Ishikawa (cell line): ENCODE measurements around the gene NKD1.

Experiments
- CEBPB ChIP-seq: IDR thresholded peaks from 2 replicates; pipeline ENCODE4 v1.6.1; 2012
- CREB1 ChIP-seq: IDR thresholded peaks from 2 replicates; pipeline ENCODE4 v1.6.1; 2012; ENCODE audit warnings: low read depth
- EGR1 ChIP-seq: IDR thresholded peaks from 2 replicates; pipeline ENCODE4 v1.6.1; 2012
- EP300 ChIP-seq: IDR thresholded peaks from 2 replicates; pipeline ENCODE4 v1.6.1; 2012; ENCODE audit warnings: borderline replicate concordance
- FOXM1 ChIP-seq: IDR thresholded peaks from 2 replicates; pipeline ENCODE4 v1.6.1; 2012; ENCODE audit warnings: low read depth, borderline replicate concordance
- MAX ChIP-seq: IDR thresholded peaks from 2 replicates; pipeline ENCODE4 v1.6.1; 2012
- NFIC ChIP-seq: IDR thresholded peaks from 2 replicates; pipeline ENCODE4 v1.6.1; 2012
- RAD21 ChIP-seq: IDR thresholded peaks from 2 replicates; pipeline ENCODE4 v1.6.1; 2012; ENCODE audit warnings: low read depth
- REST ChIP-seq: IDR thresholded peaks from 2 replicates; pipeline ENCODE4 v1.6.1; 2012; ENCODE audit warnings: low read depth, mild to moderate bottlenecking
- TAF1 ChIP-seq: IDR thresholded peaks from 2 replicates; pipeline ENCODE4 v1.6.1; 2012; ENCODE audit warnings: low read depth, mild to moderate bottlenecking
- TCF12 ChIP-seq: IDR thresholded peaks from 2 replicates; pipeline ENCODE4 v1.6.1; 2012; ENCODE audit warnings: low read depth
- TEAD4 ChIP-seq: IDR thresholded peaks from 2 replicates; pipeline ENCODE4 v1.6.1; 2012
- YY1 ChIP-seq: IDR thresholded peaks from 2 replicates; pipeline ENCODE4 v1.6.1; 2012; ENCODE audit warnings: low read depth
- ZBTB7A ChIP-seq: IDR thresholded peaks from 2 replicates; pipeline ENCODE4 v1.6.1; 2012; ENCODE audit warnings: low read depth
- TF ChIP-seq, protein P1 (sequence below): IDR thresholded peaks from 2 replicates; pipeline ENCODE4 v1.6.1; 2012

The NKD1 gene

GRCh38 chr16:50643192-50643591, 95.0 kb downstream of the NKD1 start:
- TF ChIP-seq, protein P1, sequence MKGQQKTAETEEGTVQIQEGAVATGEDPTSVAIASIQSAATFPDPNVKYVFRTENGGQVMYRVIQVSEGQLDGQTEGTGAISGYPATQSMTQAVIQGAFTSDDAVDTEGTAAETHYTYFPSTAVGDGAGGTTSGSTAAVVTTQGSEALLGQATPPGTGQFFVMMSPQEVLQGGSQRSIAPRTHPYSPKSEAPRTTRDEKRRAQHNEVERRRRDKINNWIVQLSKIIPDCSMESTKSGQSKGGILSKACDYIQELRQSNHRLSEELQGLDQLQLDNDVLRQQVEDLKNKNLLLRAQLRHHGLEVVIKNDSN: no peak
- TF ChIP-seq YY1 (no peak), MAX (no peak), TCF12 (no peak), REST (no peak)

GRCh38 chr16:50644245-50644644, 96.0 kb downstream of the NKD1 start:
- TF ChIP-seq, protein P1: no peak
- TF ChIP-seq CREB1 (no peak), TEAD4 (no peak), RAD21 (no peak), REST (no peak), TCF12 (no peak), YY1 (no peak)

GRCh38 chr16:50644729-50645128, 96.5 kb downstream of the NKD1 start:
- TF ChIP-seq RAD21 (peak; percentile 59), EP300 (no peak)

GRCh38 chr16:50645563-50646220, 97.5 kb downstream of the NKD1 start:
- no peak for TF ChIP-seq FOXM1
- no peak for TF ChIP-seq NFIC
- no peak for TF ChIP-seq TEAD4
- TF ChIP-seq TCF12: no peak
- TF ChIP-seq CREB1: no peak
- no peak for TF ChIP-seq TAF1
- TF ChIP-seq, protein P1: no peak
- TF ChIP-seq CEBPB: no peak
- no peak for TF ChIP-seq YY1
- no peak for TF ChIP-seq REST
- TF ChIP-seq EGR1: no peak
- TF ChIP-seq RAD21: no peak
- no peak for TF ChIP-seq EP300
- TF ChIP-seq ZBTB7A: no peak
- no peak for TF ChIP-seq MAX

DNA sequence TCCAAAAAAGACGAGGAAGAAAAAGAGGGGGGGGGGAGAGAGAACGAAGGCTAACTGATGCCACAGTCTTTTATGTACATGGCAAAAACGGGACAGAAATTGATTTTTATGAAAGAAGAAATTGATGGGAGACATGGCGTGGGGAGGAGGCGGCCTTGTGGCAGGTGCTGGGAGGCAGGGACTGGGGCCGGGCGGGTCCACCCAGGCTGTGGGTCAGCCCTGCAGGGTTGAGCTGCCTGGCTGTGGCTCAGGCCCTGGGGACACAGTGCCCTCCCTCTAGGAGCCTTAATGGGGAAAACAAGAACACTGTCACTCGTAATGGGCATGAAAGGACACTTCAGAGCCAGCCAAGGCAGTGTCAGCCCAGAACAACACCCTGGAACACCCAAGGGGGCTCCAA, 98.1 kb downstream of the NKD1 start:
- no peak for TF ChIP-seq CEBPB
- no peak for TF ChIP-seq MAX
- no peak for TF ChIP-seq REST
- TF ChIP-seq EP300: no peak
- no peak for TF ChIP-seq CREB1
- TF ChIP-seq TCF12: no peak
- no peak for TF ChIP-seq ZBTB7A
- TF ChIP-seq FOXM1: no peak
- TF ChIP-seq TAF1: no peak
- TF ChIP-seq NFIC: no peak
- TF ChIP-seq YY1: no peak
- no peak for TF ChIP-seq TEAD4
- no peak for TF ChIP-seq EGR1
- TF ChIP-seq RAD21: no peak
- TF ChIP-seq, protein P1: no peak
